Kidney tubule cell (primary cell): ENCODE results near the gene TMEM219.
"Not testable (repeated sequence)": the region's sequence is repeated elsewhere in the genome, so short reads cannot be mapped to it uniquely, and the experiment has no call there.

Source experiments
- DNase-seq: peaks from one replicate; pipeline ENCODE4 v3.0.0-alpha.2; 2018; ENCODE audit warnings: low spot score

The TMEM219 gene

GRCh38 chr16:29951625-29952365 is 10.1 kb upstream of the TMEM219 start:
- DNase-seq = no peak

- DNase-seq = no peak
These were observed 3.1 kb upstream of the TMEM219 start for GRCh38 chr16:29958756-29959155.

GRCh38 chr16:29959293-29959692 is 2.6 kb upstream of the TMEM219 start:
- DNase-seq = no peak

GRCh38 chr16:29959821-29960220 is 2.1 kb upstream of the TMEM219 start:
- DNase-seq = not testable (repeated sequence)

GRCh38 chr16:29961127-29961478 is 776 bp upstream of the TMEM219 start:
- DNase-seq = no peak

GRCh38 chr16:29962344-29962994 is 590 bp downstream of the TMEM219 start:
- DNase-seq = peak; percentile 36

GRCh38 chr16:29963021-29963743 is 1.3 kb downstream of the TMEM219 start:
- no peak for DNase-seq

GRCh38 chr16:29968205-29968604 is 6.3 kb downstream of the TMEM219 start:
- no peak for DNase-seq

GRCh38 chr16:29971304-29971703 is 9.4 kb downstream of the TMEM219 start:
- DNase-seq = no peak

- no peak for DNase-seq
These were observed 10.6 kb downstream of the TMEM219 start for GRCh38 chr16:29972500-29972899.

GRCh38 chr16:29972992-29973383 is 11.1 kb downstream of the TMEM219 start:
- no peak for DNase-seq

- DNase-seq = peak; percentile 99
These were observed 11.7 kb downstream of the TMEM219 start, which contains the start of gene TAOK2 for GRCh38 chr16:29973384-29974246. TSS of gene TAOK2 (plus strand) at chr16:29973868. CDS start at chr16:29977773, 3,905 bp downstream.

GRCh38 chr16:29974291-29975133 is 12.6 kb downstream of the TMEM219 start:
- DNase-seq = peak; percentile 33

GRCh38 chr16:29975134-29975538 is 13.3 kb downstream of the TMEM219 start:
- no peak for DNase-seq

- no peak for DNase-seq
These were observed 14.1 kb downstream of the TMEM219 start for GRCh38 chr16:29975811-29976511.

- DNase-seq = no peak
These were observed 15.4 kb downstream of the TMEM219 start for GRCh38 chr16:29977063-29977825.

GRCh38 chr16:29978081-29978480 is 16.2 kb downstream of the TMEM219 start:
- no peak for DNase-seq

- DNase-seq = no peak
These were observed 16.8 kb downstream of the TMEM219 start for GRCh38 chr16:29978564-29979270.
